GM12801 (cell line): Measurements from ENCODE around the gene COX19.

ENCODE experiments used
- TF ChIP-seq, protein P1 (sequence below): IDR thresholded peaks from one replicate; pipeline ENCODE4 v1.5.1; 2011; ENCODE audit warnings: control low read depth; ENCODE audit not compliant: insufficient read length; ENCODE audit errors: extremely low read depth

COX19 gene

DNA sequence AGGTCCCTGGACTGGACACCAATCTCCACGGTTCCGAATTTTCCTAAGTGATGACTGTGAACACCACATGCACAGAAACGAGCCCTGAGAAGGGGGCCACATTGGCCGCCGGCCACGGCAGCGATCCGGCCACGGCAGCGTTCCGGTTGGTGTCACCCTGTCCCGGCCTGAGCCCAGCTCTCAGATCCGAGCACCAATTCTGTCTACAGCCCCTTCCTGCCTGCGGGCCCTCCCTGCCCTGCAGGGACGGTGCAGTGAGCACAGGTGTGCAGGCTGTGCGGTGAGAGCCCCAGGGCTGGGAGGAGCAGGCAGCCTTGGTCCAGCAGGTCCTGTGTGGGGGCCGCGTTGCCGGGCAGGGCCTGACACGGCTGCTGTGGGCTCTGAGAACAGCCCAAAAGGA is 39.3 kb upstream of the COX19 start:
- TF ChIP-seq, protein P1, sequence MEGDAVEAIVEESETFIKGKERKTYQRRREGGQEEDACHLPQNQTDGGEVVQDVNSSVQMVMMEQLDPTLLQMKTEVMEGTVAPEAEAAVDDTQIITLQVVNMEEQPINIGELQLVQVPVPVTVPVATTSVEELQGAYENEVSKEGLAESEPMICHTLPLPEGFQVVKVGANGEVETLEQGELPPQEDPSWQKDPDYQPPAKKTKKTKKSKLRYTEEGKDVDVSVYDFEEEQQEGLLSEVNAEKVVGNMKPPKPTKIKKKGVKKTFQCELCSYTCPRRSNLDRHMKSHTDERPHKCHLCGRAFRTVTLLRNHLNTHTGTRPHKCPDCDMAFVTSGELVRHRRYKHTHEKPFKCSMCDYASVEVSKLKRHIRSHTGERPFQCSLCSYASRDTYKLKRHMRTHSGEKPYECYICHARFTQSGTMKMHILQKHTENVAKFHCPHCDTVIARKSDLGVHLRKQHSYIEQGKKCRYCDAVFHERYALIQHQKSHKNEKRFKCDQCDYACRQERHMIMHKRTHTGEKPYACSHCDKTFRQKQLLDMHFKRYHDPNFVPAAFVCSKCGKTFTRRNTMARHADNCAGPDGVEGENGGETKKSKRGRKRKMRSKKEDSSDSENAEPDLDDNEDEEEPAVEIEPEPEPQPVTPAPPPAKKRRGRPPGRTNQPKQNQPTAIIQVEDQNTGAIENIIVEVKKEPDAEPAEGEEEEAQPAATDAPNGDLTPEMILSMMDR = no peak

GRCh38 chr7:1013581-1013980 is 38.2 kb upstream of the COX19 start:
- TF ChIP-seq, protein P1 = no peak

DNA sequence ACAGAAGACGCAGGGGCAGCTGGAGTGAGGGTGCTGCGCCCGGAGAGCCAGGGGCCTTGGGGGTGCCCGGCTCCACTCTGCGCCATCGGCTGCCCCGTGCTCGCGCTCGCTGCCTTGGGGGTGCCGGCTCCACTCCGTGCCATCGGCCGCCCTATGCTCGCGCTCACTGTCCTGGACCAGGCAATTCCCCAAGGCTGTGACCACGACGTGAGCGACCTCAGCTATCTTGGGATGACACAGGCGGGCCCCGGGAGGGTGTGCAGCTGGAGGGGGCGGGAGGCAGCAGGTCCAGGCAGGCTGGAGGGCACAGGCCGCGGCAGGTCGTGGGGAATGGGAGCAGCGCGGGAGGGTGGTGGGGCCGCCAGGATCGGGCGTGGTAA is 37.4 kb upstream of the COX19 start:
- TF ChIP-seq, protein P1 = no peak

DNA sequence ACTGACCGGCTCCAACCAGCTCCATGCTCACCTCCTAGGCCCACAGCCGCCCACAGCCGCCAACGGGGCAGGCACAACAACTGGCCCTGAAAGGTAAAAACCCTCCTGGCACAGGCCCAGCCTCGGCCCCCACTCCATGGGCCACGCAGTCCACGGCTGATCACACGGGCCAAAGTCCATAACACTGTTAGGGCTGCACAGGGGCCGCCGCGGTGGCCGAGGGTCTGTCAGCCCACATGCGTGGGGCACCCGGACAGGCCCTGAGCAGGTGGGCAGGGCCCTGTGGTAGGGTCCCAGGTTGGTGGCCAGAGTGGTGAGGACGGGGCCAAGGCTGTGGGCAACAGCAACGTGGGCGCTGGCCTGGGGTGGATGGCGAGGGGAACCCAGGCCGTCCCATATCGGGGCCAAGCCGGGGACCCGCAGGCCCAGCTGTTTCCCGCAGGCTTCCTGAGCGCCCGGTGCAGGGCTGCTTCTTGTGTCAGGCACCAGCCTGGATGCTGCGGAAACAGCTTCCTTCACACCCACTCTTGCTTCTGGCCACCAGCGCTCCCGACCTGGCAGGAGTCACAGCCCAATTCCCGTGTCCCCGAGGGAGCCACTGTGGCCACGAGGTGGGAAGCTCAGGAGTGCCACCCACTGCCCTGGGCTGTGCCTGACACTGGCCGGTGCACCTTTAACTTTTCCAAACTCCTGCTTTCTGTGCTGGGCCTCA is 36.8 kb upstream of the COX19 start:
- TF ChIP-seq, protein P1 = no peak

GRCh38 chr7:1011297-1012003 is 36.1 kb upstream of the COX19 start:
- TF ChIP-seq, protein P1 = no peak

DNA sequence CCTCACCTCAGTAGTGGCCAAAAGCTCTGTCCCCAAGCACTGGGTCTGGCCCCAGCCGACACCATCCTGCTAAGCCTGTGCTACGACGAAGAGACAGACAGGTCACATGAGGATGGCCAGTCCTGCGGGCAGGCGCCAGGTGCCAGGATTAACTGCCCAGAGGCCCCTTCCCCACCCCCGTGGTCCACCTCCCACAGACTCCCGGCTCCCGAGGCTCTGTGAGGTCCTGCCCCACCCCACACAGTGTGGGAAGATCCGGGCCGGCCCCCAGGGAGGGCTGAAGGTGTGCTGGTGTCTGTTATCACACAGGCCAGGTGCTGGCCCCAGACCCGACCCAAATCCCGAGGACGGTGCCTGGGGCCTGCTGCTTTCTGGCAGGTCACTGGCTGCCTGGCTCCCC is 34.9 kb upstream of the COX19 start:
- TF ChIP-seq, protein P1 = no peak

DNA sequence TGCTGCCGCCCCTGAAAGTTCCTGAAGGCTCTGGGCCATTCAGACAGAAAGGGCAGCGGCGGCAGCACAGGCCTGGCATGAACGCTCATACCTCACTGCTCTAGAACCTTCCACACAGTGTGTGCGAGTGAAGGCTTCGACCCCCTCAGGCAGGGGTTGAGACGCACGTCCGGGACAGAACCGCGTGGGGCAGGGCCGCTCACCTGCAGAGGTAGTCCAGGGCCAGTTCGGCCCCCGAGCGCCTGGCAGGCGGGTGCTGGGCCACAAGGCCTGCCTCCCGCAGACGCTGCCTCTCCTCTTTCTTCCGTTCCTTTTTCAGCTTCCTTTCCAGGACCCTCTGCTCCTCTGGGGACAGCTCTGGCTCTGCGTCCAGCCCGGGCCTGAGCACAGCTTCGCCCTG is 34.4 kb upstream of the COX19 start:
- TF ChIP-seq, protein P1 = no peak
